AG04450 (cell line): ENCODE results near the gene LYG2. TPM values are rescaled to one million over a fixed set of nuclear protein-coding genes. Genes with fewer than 3 reads are reported as not detected.
"Not testable (repeated sequence)": the region's sequence is repeated elsewhere in the genome, so short reads cannot be mapped to it uniquely, and the experiment has no call there.

Experiments used
- CTCF ChIA-PET: fragments of 300-600, 350-600 bp; formaldehyde crosslinking; extraction: SDS; loops from one replicate; lab custom pipeline; 2022; ENCODE audit warnings: antibody characterized with exemption, inconsistent platforms; lab: Charles Lee
- POLR2A ChIA-PET: fragments of 350-600 bp; formaldehyde crosslinking; extraction: SDS; loops from one replicate; lab custom pipeline; 2021; ENCODE audit warnings: antibody characterized with exemption, inconsistent platforms; lab: Yijun Ruan, JAX
- DNase-seq: peaks from one replicate; pipeline ENCODE4 v3.0.0-alpha.2; 2011; ENCODE audit warnings: low read depth, low spot score
- H3K27ac ChIP-seq: one replicate; pipeline ENCODE4 v1.5.1; 2012; ENCODE audit warnings: low read depth, low read length, control low read depth
- H3K27me3 ChIP-seq: one replicate; pipeline ENCODE4 v1.6.0; 2012; ENCODE audit warnings: low read length; ENCODE audit not compliant: control insufficient read depth, insufficient read depth
- H3K4me3 ChIP-seq: 2 replicates; pipeline ENCODE4 v1.5.1; 2011; ENCODE audit warnings: mild to moderate bottlenecking, low read depth, low read length, control low read depth
- H3K9me3 ChIP-seq: 2 replicates; pipeline ENCODE4 v1.5.1; 2012; ENCODE audit warnings: low read length; ENCODE audit not compliant: control insufficient read depth, insufficient read depth
- polyA plus RNA-seq: library from polyadenylated mRNA; depleted of rRNA; stranded (reverse); fragments of >200 nt; gene quantifications from 2 replicates; pipeline ENCODE4 v1.2.3, GENCODE V29; 2011
- TF ChIP-seq, protein P1 (sequence below): IDR thresholded peaks from 2 replicates; pipeline ENCODE4 v1.5.1; 2011; ENCODE audit warnings: low read depth, low read length, control low read depth, inconsistent platforms

Gene LYG2
- polyA plus RNA-seq, 1 experiment, result not detected

DNA sequence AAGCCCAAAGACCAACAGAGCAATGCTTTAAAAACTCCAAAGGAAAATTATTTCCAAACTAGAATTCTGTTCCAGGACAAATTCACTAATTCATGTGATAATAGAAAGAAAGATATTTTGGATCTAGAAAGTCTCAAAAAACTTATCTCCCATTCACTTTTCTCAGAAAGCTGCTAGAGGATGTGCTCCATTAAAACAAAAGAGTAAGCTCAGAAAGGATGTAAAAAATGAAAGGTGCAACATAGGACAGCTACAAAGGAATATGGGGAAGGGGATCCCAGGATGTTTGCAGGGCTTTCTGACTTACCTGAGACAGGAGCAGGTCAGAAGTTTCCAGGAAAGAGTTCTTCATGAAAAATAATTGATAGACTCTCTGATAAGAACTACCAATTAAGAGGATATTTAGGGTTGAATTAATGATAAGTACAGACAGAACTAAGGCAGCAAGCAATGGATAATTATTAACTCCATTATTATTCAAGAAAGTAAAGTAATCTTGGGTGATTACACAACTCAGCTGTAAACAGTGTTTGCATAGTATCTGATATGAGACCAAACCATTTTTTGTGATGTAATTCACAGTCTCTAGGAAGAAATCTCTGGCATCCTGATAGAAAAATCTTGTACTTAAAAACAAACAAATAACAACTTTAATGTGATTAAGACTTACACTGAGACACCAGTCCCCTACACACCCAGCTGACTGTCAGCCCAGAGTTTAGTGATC is 24.7 kb upstream of the LYG2 start:
- TF ChIP-seq, protein P1, sequence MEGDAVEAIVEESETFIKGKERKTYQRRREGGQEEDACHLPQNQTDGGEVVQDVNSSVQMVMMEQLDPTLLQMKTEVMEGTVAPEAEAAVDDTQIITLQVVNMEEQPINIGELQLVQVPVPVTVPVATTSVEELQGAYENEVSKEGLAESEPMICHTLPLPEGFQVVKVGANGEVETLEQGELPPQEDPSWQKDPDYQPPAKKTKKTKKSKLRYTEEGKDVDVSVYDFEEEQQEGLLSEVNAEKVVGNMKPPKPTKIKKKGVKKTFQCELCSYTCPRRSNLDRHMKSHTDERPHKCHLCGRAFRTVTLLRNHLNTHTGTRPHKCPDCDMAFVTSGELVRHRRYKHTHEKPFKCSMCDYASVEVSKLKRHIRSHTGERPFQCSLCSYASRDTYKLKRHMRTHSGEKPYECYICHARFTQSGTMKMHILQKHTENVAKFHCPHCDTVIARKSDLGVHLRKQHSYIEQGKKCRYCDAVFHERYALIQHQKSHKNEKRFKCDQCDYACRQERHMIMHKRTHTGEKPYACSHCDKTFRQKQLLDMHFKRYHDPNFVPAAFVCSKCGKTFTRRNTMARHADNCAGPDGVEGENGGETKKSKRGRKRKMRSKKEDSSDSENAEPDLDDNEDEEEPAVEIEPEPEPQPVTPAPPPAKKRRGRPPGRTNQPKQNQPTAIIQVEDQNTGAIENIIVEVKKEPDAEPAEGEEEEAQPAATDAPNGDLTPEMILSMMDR, result no peak
- CTCF ChIA-PET, result interaction anchor here (1.0 kb wide), 1 partner anchor 382 kb away, joined by 4 read pairs; no protein-coding TSS in a partner anchor
- Histone ChIP-seq H3K27me3 (peaks cover 3% of the 10 kb centered on the region), H3K9me3 (peaks cover 6% of the 10 kb centered on the region), H3K27ac (no peak overlapping the region), H3K4me3 (no peak overlapping the region)
- POLR2A ChIA-PET, result no interaction called here
- no peak for DNase-seq

DNA sequence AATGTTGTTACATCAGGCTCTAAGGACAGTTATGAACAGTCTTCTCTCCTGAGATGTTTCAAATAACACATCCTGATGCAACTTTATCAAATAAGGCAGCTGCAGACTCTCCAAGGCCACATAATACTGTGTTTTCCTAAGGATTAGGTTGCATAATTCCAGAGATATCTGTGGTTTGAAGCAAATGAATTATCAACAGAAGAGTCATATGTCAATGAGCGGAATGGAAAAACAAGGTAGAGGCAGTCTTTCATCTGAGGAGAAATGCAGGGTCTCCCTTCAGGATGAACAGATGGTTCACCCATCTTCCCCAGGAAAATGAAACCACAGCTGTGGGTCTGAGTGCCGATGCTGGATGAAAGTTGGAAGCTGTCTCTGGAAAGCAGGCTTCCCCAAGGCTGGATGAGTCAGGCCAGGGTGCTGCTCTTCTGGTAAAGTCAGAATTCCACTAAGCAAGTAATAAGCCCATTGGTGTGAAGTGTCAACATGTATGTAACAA is 23.4 kb upstream of the LYG2 start:
- POLR2A ChIA-PET, result interaction anchor here (1.1 to 1.6 kb wide), 2 partner anchors 45 to 58 kb away, joined by 3 to 10 read pairs; partner anchors contain the start of genes EIF5B and TXNDC9
- Histone ChIP-seq H3K27ac (peak overlapping the region; percentile 33), H3K4me3 (peak overlapping the region; percentile 14; the same call in 1 of the 2 replicates)

DNA sequence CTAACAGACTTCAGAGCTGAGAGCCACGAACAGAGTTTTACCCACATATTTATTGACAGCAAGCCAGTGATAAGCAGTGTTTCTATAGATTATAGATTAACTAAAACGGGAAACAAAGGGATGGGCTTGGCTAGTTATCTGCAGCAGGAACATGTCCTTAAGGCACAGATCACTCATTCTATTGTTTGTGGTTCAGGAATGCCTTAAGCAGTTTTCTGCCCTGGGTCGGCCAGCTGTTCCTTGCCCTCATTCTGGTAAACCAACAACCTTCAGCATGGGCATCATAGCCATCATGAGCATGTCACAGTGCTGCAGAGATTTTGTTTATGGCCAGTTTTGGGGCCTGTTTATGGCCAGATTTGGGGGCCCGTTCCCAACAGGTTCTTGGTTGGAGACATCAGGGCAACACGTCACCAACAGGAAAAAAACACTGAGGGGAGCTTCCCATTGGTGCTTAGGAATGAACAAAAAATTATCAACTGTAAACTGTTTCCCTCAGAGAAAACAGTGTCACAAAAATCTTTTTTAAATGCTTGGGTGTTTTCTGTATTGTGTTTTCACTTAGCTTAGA is 22.8 kb upstream of the LYG2 start:
- DNase-seq, H3K9me3 ChIP-seq, H3K4me3 ChIP-seq, H3K27ac ChIP-seq, CTCF ChIA-PET, H3K27me3 ChIP-seq: not testable (repeated sequence)
- POLR2A ChIA-PET, result interaction anchor here (1.1 to 1.6 kb wide), 2 partner anchors 46 to 58 kb away, joined by 3 to 10 read pairs; partner anchors contain the start of genes EIF5B and TXNDC9

More for the DNA sequence above, 23.4 kb upstream of the LYG2 start:
- TF ChIP-seq, protein P1, result no peak
- peaks cover 5% of the 10 kb centered on the region for H3K27me3 ChIP-seq
- DNase-seq, result peak; percentile 88
- CTCF ChIA-PET, result no interaction called here
- H3K9me3 ChIP-seq, result peaks cover 6% of the 10 kb centered on the region

DNA sequence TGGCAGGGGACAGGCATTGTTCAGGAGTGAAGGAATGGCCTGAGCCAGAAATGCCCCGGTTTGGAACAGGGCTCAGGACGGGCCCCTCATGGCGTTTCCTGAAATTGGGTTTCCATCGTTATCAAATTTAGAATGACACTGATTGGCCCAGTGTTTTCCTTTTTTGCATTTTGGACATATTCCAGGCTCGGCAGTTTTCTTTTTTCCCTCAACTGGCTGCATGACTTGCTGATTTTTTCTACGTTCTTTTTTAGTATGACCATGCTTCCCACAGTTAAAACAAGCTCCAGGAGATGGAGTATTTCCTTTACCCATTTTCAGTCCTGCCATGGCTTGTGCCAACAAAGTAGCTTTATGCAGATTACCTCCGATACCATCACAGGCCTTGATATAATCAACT is 20.4 kb upstream of the LYG2 start:
- DNase-seq, result no peak
- Histone ChIP-seq H3K27me3 (peaks cover 7% of the 10 kb centered on the region), H3K27ac (no peak overlapping the region), H3K9me3 (peaks cover 8% of the 10 kb centered on the region), H3K4me3 (no peak overlapping the region)
- ChIA-PET CTCF (no interaction called here), POLR2A (no interaction called here)
- TF ChIP-seq, protein P1, result no peak

DNA sequence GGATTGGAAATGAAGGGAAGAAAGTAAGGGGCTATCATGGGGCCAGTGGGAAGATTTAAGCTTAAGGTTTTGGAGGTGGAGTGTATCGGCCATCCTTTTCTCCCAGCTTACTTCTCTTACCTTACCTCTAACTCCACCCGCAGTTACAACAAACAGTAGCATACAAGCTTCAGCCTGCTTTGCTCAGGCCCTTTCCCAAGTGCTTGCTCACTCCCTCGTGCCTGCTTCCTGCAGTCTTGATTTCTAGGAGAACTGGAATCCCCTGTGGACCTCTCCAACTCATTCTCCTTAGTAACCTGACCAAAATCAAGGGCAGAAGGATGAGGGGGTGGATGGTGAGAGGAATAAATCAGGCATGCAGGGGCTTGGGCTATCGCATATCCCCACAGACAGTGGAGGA is 5.8 kb upstream of the LYG2 start:
- CTCF ChIA-PET, result no interaction called here

More for the DNA sequence above, 5.8 kb upstream of the LYG2 start:
- Histone ChIP-seq H3K27me3 (no peaks in the 10 kb centered on the region), H3K27ac (no peak overlapping the region), H3K4me3 (no peak overlapping the region), H3K9me3 (no peaks in the 10 kb centered on the region)
- DNase-seq, result no peak
- TF ChIP-seq, protein P1, result no peak
- POLR2A ChIA-PET, result no interaction called here
